Thoracic aorta (tissue), 2 donors: ENCODE results near the gene TFF3. TPM values are rescaled to one million over a fixed set of nuclear protein-coding genes. Genes with fewer than 3 reads are reported as not detected.

Experiments used
- ATAC-seq: fragments of 150-250 bp; one replicate; pipeline ENCODE4 v1.8.0; 2017; ENCODE audit warnings: low read depth; ENCODE audit not compliant: insufficient number of reproducible peaks, low FRiP score
- DNase-seq: peaks from one replicate; pipeline ENCODE4 v3.0.0-alpha.2; 2020; ENCODE audit warnings: low spot score
- H3K27ac ChIP-seq, 2 donors: fragments of 200-600 bp; sonication (generic); 1 replicate in 1 of 2; 2 replicates in 1 of 2; pipeline ENCODE4 v1.5.1; 2016; ENCODE audit warnings: mild to moderate bottlenecking in 2 of 2, moderate library complexity in 2 of 2
- H3K27me3 ChIP-seq: fragments of 200-600 bp; sonication (generic); replicated peaks from 2 replicates; pipeline ENCODE4 v1.6.0; 2016; ENCODE audit warnings: mild to moderate bottlenecking; ENCODE audit not compliant: insufficient read depth
- H3K36me3 ChIP-seq: fragments of 200-600 bp; sonication (generic); one replicate; pipeline ENCODE4 v1.5.1; 2016
- H3K4me1 ChIP-seq, 2 donors: fragments of 200-600 bp; sonication (generic); 1 replicate in 1 of 2; 2 replicates in 1 of 2; pipeline versions ENCODE4 v1.5.1 to v1.6.0; 2016; ENCODE audit warnings: low read depth in 2 of 2, mild to moderate bottlenecking in 1 of 2; ENCODE audit not compliant: control insufficient read depth in 1 of 2
- H3K4me3 ChIP-seq: fragments of 200-600 bp; sonication (generic); 2 replicates; pipeline ENCODE4 v1.5.1; 2016; ENCODE audit warnings: mild to moderate bottlenecking
- H3K9me3 ChIP-seq: fragments of 200-600 bp; sonication (generic); 2 replicates; pipeline ENCODE4 v1.5.1; 2016
- total RNA-seq, 2 donors: library from RNA; depleted of rRNA; stranded (reverse); fragments of >200 nt; gene quantifications; one replicate each; pipeline versions ENCODE4 v1.1.0 to v1.2.3, GENCODE V29; 2016
- TF ChIP-seq, protein P1 (sequence below): fragments of 200-600 bp; sonication (generic); IDR thresholded peaks from one replicate; pipeline ENCODE4 v1.5.1; 2019; ENCODE audit warnings: antibody characterized with exemption

Gene TFF3
- total RNA-seq, 2 donors from 2014 or later: 3.2 TPM; not detected in 1

DNA sequence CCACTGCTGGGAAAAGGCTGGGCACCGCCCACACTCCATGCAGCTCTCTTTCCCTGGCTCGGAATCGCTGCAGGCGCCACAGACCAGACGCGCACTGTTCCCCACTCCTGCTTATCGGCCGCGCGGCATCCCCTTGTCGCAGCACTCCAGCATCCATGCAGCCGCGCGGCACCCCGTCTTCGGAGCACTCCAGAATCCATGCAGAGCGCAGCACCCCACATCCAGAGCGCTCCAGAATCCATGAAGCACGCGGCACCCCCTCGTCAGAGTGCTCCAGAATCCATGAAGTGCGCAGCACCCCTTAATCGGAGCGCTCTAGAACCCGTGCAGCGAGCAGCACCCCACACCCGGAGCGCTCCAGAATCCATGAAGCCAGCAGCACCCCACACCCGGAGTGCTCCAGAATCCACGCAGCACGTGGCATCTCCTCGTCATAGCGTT, 9.5 kb downstream of the TFF3 start:
- no peaks in the 10 kb centered on the region for H3K9me3 ChIP-seq
- H3K4me1 ChIP-seq: no peaks in the 10 kb centered on the region
- H3K27ac ChIP-seq: no peak overlapping the region
- ATAC-seq (no peak), DNase-seq (no peak)
- TF ChIP-seq, protein P1, sequence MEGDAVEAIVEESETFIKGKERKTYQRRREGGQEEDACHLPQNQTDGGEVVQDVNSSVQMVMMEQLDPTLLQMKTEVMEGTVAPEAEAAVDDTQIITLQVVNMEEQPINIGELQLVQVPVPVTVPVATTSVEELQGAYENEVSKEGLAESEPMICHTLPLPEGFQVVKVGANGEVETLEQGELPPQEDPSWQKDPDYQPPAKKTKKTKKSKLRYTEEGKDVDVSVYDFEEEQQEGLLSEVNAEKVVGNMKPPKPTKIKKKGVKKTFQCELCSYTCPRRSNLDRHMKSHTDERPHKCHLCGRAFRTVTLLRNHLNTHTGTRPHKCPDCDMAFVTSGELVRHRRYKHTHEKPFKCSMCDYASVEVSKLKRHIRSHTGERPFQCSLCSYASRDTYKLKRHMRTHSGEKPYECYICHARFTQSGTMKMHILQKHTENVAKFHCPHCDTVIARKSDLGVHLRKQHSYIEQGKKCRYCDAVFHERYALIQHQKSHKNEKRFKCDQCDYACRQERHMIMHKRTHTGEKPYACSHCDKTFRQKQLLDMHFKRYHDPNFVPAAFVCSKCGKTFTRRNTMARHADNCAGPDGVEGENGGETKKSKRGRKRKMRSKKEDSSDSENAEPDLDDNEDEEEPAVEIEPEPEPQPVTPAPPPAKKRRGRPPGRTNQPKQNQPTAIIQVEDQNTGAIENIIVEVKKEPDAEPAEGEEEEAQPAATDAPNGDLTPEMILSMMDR: no peak
- no peaks in the 10 kb centered on the region for H3K27me3 ChIP-seq
- H3K36me3 ChIP-seq: no peaks in the 10 kb centered on the region
- H3K4me3 ChIP-seq: no peak overlapping the region

DNA sequence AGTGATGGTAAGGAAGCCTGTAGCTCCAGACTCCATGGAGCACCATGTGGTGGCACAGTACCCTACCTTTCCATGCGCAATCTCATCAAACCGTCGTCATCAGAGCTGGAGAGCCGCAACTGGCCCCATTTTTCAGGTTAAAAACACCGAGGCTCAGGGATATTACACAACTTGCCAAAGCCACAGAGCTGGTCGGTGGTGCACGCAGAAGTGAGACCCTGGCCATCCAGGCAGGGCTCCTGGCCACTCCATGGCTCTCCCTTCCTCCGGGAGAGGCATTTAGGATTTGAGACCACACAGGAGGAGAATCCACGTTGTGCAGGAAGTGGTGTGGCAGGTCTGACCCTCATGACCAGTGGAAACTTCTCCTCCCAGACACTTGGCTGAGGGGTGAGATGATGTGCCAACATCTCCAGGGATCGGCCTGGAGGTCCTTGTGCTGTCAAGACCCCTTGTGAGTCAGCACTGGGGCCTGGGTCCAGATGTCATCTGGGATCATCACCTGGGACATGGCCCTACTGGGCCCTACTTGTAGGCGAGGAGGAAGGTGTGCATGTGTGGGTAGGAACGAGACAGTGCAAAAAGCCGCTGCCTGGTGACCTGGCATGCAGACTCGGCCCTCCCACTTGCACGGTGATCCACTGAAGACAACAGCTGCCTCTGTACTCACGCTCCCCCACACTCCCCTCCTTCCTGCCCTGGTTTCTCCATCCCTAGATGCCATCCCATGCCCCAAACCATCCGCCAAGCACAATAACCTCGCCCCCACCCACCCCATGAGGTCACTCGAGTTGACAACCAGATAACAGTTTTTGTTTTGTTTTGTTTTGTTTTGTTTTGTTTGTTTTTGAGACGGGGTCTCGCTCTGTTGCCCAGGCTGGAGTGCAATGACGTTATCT, 10.4 kb downstream of the TFF3 start:
- H3K4me3 ChIP-seq: no peak overlapping the region
- TF ChIP-seq, protein P1: no peak
- no peak overlapping the region for H3K27ac ChIP-seq
- no peaks in the 10 kb centered on the region for H3K36me3 ChIP-seq
- H3K4me1 ChIP-seq: no peaks in the 10 kb centered on the region
- DNase-seq (no peak), ATAC-seq (no peak)
- H3K9me3 ChIP-seq: no peaks in the 10 kb centered on the region
- H3K27me3 ChIP-seq: no peaks in the 10 kb centered on the region

DNA sequence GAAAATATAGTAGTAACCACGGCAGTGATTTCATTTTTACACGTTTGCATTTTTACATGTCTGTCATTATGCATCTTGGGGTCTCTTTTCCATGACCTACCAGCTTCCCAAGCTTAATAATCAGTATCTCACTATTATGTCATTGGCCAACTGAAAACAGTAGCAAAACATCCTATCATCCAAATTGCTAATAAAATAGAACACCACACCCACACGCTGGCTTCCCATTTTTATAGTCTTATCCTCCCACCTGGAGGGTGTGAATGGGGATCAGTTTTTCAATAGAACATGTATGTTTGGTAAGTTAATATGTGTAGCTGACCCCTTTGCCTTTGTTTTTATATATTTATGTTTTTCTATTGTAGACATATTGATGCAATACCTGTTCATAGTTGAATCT, 11.8 kb downstream of the TFF3 start:
- no peak for DNase-seq

DNA sequence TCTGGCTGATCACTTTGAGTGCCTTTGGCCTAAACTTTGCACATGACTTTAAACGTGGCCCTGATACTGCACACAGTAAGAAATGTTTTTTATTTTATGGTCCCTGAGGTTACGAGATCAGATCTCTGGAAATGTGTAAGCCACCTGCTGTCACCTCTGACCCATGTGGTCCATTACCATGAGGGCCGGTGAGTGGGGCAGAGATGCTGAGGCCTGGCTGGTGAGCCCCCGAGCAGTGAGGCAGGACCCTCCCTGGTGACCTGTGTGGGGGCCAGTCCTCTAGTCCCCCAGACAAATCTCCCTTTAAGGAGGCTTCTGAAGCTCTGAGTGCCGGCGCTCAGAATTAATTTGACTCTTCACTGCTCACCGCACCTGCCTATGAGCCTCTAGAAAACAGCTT, 12.4 kb downstream of the TFF3 start:
- Histone ChIP-seq H3K4me1 (no peaks in the 10 kb centered on the region), H3K27ac (no peak overlapping the region)
- TF ChIP-seq, protein P1: no peak

More for the DNA sequence above, 11.8 kb downstream of the TFF3 start:
- H3K4me1 ChIP-seq: no peaks in the 10 kb centered on the region
- no peak overlapping the region for H3K27ac ChIP-seq
- no peaks in the 10 kb centered on the region for H3K27me3 ChIP-seq
- ATAC-seq: no peak
- no peak overlapping the region for H3K4me3 ChIP-seq
- no peaks in the 10 kb centered on the region for H3K9me3 ChIP-seq
- no peaks in the 10 kb centered on the region for H3K36me3 ChIP-seq
- TF ChIP-seq, protein P1: no peak

DNA sequence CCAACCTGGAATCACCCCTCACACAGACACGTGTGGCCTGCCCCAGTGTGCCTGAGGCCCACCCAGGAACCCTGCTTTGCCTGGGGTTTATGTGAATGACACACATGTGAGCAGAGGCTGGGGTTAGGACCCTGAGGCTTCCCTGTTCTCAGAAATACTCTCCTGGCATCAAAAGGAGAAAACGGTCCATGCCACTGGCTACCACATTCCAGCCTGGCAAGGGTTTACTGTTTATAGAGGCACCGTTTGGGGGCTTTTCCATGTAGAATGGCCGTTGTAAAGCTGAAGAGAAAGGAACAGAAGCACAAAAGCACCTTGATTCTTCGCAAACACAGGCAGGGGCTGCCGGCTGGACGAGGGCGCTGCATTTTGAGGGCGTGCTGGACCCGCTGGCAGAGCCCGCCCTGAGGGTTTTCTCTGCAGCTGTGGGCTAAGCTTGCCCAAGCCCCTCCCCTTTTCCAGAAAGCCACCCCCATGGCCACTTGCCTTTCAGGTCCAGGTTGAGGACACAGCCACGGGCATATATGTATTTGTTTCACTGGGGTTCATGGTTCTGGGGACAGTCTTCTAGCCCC, 13.0 kb downstream of the TFF3 start:
- DNase-seq (no peak), ATAC-seq (no peak)
- Histone ChIP-seq H3K27ac (no peak overlapping the region), H3K4me1 (no peaks in the 10 kb centered on the region), H3K36me3 (no peaks in the 10 kb centered on the region), H3K4me3 (no peak overlapping the region), H3K27me3 (no peaks in the 10 kb centered on the region), H3K9me3 (no peaks in the 10 kb centered on the region)
- TF ChIP-seq, protein P1: no peak

More for the DNA sequence above, 12.4 kb downstream of the TFF3 start:
- Histone ChIP-seq H3K4me3 (no peak overlapping the region), H3K9me3 (no peaks in the 10 kb centered on the region), H3K36me3 (no peaks in the 10 kb centered on the region), H3K27me3 (no peaks in the 10 kb centered on the region)
- no peak for DNase-seq
- no peak for ATAC-seq
